T follicular helper cell (primary cell): ENCODE results near the gene LMAN1L.

Experiments
- DNase-seq: peaks from one replicate; pipeline ENCODE4 v3.0.0-alpha.2; 2020; ENCODE audit warnings: low read depth

The LMAN1L gene

GRCh38 chr15:74794248-74794969, 18.2 kb upstream of the LMAN1L start:
- DNase-seq = no peak

- no peak for DNase-seq
Measured at GRCh38 chr15:74794970-74795349, 17.7 kb upstream of the LMAN1L start.

- DNase-seq = no peak
Measured at GRCh38 chr15:74795966-74796625, 16.5 kb upstream of the LMAN1L start.

GRCh38 chr15:74798388-74799254, 14.0 kb upstream of the LMAN1L start:
- no peak for DNase-seq

- DNase-seq = no peak
Measured at GRCh38 chr15:74799255-74799855, 13.3 kb upstream of the LMAN1L start.

- peak; percentile 83 for DNase-seq
Measured at GRCh38 chr15:74799856-74800558, 12.6 kb upstream of the LMAN1L start.

GRCh38 chr15:74800559-74801094, 12.0 kb upstream of the LMAN1L start:
- no peak for DNase-seq

GRCh38 chr15:74801311-74801997, 11.2 kb upstream of the LMAN1L start:
- DNase-seq = no peak

DNA sequence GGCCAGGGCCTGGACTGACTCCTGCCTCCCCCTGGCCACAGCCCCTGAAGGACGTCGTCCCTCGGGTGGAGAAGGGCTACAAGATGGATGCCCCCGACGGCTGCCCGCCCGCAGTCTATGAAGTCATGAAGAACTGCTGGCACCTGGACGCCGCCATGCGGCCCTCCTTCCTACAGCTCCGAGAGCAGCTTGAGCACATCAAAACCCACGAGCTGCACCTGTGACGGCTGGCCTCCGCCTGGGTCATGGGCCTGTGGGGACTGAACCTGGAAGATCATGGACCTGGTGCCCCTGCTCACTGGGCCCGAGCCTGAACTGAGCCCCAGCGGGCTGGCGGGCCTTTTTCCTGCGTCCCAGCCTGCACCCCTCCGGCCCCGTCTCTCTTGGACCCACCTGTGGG, 10.3 kb upstream of the LMAN1L start:
- DNase-seq = no peak

- no peak for DNase-seq
Measured at GRCh38 chr15:74802862-74803447, 9.7 kb upstream of the LMAN1L start.

DNA sequence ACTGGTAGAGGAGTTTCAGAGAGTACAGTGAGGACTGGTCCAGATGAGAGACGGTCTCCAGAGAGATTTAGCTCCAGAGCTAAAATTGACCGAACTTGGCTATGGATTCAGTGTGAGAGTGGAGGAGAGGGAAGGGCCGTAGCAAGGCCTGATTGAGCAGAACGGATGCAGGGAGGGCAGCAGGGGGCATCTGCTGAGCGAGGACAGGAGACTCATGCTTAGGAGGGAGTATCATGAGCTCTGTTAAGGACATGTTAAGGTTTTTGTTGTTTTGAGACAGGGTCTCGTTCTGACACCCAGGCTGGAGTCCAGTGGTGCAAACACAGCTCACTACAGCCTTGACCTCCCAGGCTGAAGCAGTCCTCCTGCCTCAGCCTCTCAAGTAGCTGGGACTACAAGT, 7.7 kb upstream of the LMAN1L start:
- DNase-seq = no peak

DNA sequence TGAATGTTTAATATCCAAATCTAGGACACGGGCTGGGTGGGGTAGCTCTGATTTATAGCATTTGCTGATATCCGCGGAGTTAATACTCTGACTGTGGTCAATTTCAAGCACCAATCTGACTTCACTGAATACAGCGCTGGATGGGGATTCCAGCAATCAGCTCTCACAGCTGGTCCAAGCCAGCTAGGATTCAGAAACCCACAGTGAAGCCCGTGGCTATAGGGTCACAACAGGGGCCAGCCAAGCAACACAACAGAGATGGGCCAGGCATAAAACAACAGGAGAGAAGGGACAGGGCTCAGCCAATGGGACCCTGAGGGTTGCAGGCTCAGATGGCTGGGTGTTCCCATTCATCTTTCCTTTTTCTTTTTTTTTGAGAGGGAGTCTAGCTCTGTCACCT, 5.4 kb upstream of the LMAN1L start:
- no peak for DNase-seq

GRCh38 chr15:74808078-74808839, 4.4 kb upstream of the LMAN1L start:
- DNase-seq = no peak

GRCh38 chr15:74808840-74809229, 3.8 kb upstream of the LMAN1L start:
- DNase-seq = no peak

DNA sequence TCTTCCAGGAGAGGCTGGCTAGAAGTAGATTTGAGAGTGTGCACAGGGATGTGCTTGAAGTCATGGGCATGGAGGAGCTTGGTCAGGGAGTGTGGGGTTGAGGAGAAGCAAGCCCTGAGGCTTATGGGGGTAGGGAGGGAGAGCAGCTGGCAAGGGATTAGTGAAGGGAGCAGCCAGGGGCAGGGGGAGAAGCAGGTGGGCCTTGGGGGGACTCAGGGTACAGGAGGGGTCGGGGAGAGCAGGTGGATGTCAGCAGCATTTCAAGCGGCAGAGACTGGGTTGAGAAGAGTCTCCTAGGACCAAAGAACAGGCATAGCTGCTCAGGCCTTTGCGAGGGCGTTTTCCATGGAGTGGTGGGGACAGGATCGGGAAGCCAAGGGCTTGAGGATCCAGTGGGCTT, 3.4 kb upstream of the LMAN1L start:
- DNase-seq = no peak

GRCh38 chr15:74809956-74810355, 2.7 kb upstream of the LMAN1L start:
- no peak for DNase-seq

GRCh38 chr15:74815121-74815934, 2.7 kb downstream of the LMAN1L start:
- no peak for DNase-seq

DNA sequence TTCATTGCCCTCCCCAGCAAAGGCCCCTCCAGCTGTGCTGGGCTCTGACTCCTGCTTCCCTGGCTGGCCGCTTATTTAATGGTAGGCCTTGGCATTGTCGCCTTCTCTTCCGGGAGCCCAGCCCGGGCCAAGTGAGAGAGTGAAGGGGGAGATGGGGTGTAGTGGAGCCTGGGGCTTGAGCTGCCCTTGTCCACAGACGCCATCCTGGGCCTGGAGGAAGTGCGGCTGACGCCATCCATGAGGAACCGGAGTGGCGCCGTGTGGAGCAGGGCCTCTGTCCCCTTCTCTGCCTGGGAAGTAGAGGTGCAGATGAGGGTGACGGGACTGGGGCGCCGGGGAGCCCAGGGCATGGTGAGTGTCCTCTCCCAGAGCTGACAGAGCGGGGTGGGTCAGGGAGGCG, 3.3 kb downstream of the LMAN1L start:
- DNase-seq = no peak
